HEK293 (cell line): ENCODE measurements around the gene CADM3.
A peak's percentile ranks its signal among the peaks of the same experiment; 100 is the strongest.

ENCODE experiments used
- CTCF ChIA-PET: fragments of 350-600 bp; formaldehyde crosslinking; extraction: SDS; loops from one replicate; lab custom pipeline; 2021; ENCODE audit warnings: antibody characterized with exemption; lab: Yijun Ruan, JAX
- POLR2A ChIA-PET: fragments of 300-600 bp; formaldehyde crosslinking; extraction: SDS; loops from one replicate; lab custom pipeline; 2020; ENCODE audit warnings: antibody characterized with exemption, inconsistent platforms; lab: Yijun Ruan, JAX
- H3K27ac ChIP-seq: fragments of 200-500 bp; sonication (Bioruptor generic); 2 replicates; pipeline ENCODE4 v1.5.1; 2014; ENCODE audit warnings: low read depth, low read length, control low read depth, inconsistent platforms; ENCODE audit errors: extremely low read depth
- H3K36me3 ChIP-seq, 2 experiments: fragments of 200-500 bp in 1 of 2; sonication (Bioruptor generic) in 1 of 2; 1 replicate in 1 of 2; 2 replicates in 1 of 2; pipeline ENCODE4 v1.5.1; 2014 to 2017; ENCODE audit warnings: inconsistent platforms in 2 of 2, low read length in 2 of 2; ENCODE audit not compliant: control insufficient read depth in 2 of 2, insufficient read depth in 1 of 2
- H3K4me1 ChIP-seq: fragments of 200-500 bp; sonication (Bioruptor generic); 2 replicates; pipeline ENCODE4 v1.5.1; 2014; ENCODE audit warnings: mild to moderate bottlenecking, low read length, inconsistent platforms; ENCODE audit not compliant: control insufficient read depth, insufficient read depth
- H3K4me3 ChIP-seq: 2 replicates; pipeline ENCODE4 v1.5.1; 2011; ENCODE audit warnings: low read depth, mild to moderate bottlenecking, control low read depth, low read length, moderate library complexity
- H3K9me3 ChIP-seq: fragments of 200-500 bp; sonication (Bioruptor generic); 2 replicates; pipeline ENCODE4 v1.5.1; 2014; ENCODE audit warnings: low read depth, low read length, inconsistent platforms; ENCODE audit not compliant: control insufficient read depth, insufficient read depth
- BCL11B ChIP-seq: fragments of 450-650 bp; formaldehyde crosslinking; IDR thresholded peaks from 2 replicates; pipeline ENCODE4 v1.5.1; 2016; ENCODE audit warnings: low read depth, missing biosample characterization, missing genetic modification characterization
- EGR2 ChIP-seq: fragments of 450-650 bp; formaldehyde crosslinking; IDR thresholded peaks from 2 replicates; pipeline ENCODE4 v1.5.1; 2016; ENCODE audit warnings: low read depth, missing biosample characterization, missing genetic modification characterization
- FEZF1 ChIP-seq: fragments of 450-650 bp; formaldehyde crosslinking; IDR thresholded peaks from 2 replicates; pipeline ENCODE4 v1.5.1; 2016; ENCODE audit warnings: missing biosample characterization, missing genetic modification characterization
- KLF8 ChIP-seq: fragments of 450-650 bp; formaldehyde crosslinking; IDR thresholded peaks from 2 replicates; pipeline ENCODE4 v1.5.1; 2016; ENCODE audit warnings: missing biosample characterization, missing genetic modification characterization
- MYNN ChIP-seq: fragments of 450-650 bp; formaldehyde crosslinking; IDR thresholded peaks from 2 replicates; pipeline ENCODE4 v1.5.1; 2016; ENCODE audit warnings: missing biosample characterization, missing genetic modification characterization, borderline replicate concordance
- MZF1 ChIP-seq: fragments of 450-650 bp; formaldehyde crosslinking; IDR thresholded peaks from 2 replicates; pipeline ENCODE4 v1.5.1; 2017; ENCODE audit warnings: missing biosample characterization, missing genetic modification characterization, borderline replicate concordance
- OSR2 ChIP-seq: fragments of 450-650 bp; formaldehyde crosslinking; IDR thresholded peaks from 2 replicates; pipeline ENCODE4 v1.5.1; 2016; ENCODE audit warnings: missing biosample characterization, missing genetic modification characterization
- PRDM1 ChIP-seq: fragments of 450-650 bp; formaldehyde crosslinking; IDR thresholded peaks from 2 replicates; pipeline ENCODE4; 2016; ENCODE audit warnings: missing biosample characterization, missing genetic modification characterization
- TRIM28 ChIP-seq: IDR thresholded peaks from 2 replicates; pipeline ENCODE4 v1.6.1; 2011; ENCODE audit warnings: low read length, control low read depth, borderline replicate concordance
- ZNF140 ChIP-seq: fragments of 450-650 bp; formaldehyde crosslinking; IDR thresholded peaks from 2 replicates; pipeline ENCODE4 v1.5.1; 2016; ENCODE audit warnings: missing biosample characterization, missing genetic modification characterization
- ZNF214 ChIP-seq: fragments of 450-650 bp; formaldehyde crosslinking; IDR thresholded peaks from 2 replicates; pipeline ENCODE4 v1.5.1; 2017; ENCODE audit warnings: missing biosample characterization, mild to moderate bottlenecking, missing genetic modification characterization, borderline replicate concordance
- ZNF529 ChIP-seq: fragments of 450-650 bp; formaldehyde crosslinking; IDR thresholded peaks from 2 replicates; pipeline ENCODE4 v1.5.1; 2017; ENCODE audit warnings: missing genetic modification characterization, missing biosample characterization; ENCODE audit not compliant: insufficient replicate concordance
- ZNF654 ChIP-seq: fragments of 450-650 bp; formaldehyde crosslinking; IDR thresholded peaks from 2 replicates; pipeline ENCODE4 v1.5.1; 2016; ENCODE audit warnings: low read depth, missing biosample characterization, missing genetic modification characterization
- ZNF670 ChIP-seq: fragments of 450-650 bp; formaldehyde crosslinking; IDR thresholded peaks from 2 replicates; pipeline ENCODE4 v1.5.1; 2016; ENCODE audit warnings: missing biosample characterization, missing genetic modification characterization, low read depth
- ZNF777 ChIP-seq: fragments of 450-650 bp; formaldehyde crosslinking; IDR thresholded peaks from 2 replicates; pipeline ENCODE4 v1.5.1; 2017; ENCODE audit warnings: missing biosample characterization, missing genetic modification characterization, borderline replicate concordance
- ZXDB ChIP-seq: fragments of 450-650 bp; formaldehyde crosslinking; IDR thresholded peaks from 2 replicates; pipeline ENCODE4 v1.5.1; 2016; ENCODE audit warnings: missing biosample characterization, missing genetic modification characterization
- TF ChIP-seq, protein P1 (sequence below): fragments of 450-650 bp; formaldehyde crosslinking; IDR thresholded peaks from 2 replicates; pipeline ENCODE4 v1.5.1; 2016; ENCODE audit warnings: missing biosample characterization, missing genetic modification characterization
- TF ChIP-seq, protein P2 (sequence below): fragments of 450-650 bp; formaldehyde crosslinking; IDR thresholded peaks from 2 replicates; pipeline ENCODE4 v1.5.1; 2017; ENCODE audit warnings: missing biosample characterization, missing genetic modification characterization
- TF ChIP-seq, protein P3 (sequence below): fragments of 450-650 bp; formaldehyde crosslinking; IDR thresholded peaks from 2 replicates; pipeline ENCODE4 v1.5.1; 2016; ENCODE audit warnings: missing biosample characterization, missing genetic modification characterization

CADM3 gene

DNA sequence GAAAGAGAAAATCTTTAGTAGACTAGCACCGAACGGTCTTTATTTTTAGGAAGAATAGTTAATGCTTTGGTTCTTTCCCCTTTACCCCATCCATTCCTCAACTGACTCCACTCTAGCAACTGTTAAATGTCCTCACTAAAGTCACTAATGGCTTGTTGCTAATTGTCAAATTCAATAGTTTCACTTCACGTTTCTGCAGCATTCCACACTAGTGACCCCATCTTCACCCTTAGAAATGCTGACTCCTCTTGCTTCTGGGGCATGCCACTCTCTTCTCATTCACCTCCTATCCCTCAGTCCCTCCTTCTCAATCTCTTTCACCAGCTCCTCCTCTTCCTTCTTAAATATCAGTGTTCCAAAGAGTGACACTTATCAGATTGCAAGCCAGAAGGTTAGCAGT, 19.4 kb upstream of the CADM3 start (continued):
- TF ChIP-seq, protein P1, sequence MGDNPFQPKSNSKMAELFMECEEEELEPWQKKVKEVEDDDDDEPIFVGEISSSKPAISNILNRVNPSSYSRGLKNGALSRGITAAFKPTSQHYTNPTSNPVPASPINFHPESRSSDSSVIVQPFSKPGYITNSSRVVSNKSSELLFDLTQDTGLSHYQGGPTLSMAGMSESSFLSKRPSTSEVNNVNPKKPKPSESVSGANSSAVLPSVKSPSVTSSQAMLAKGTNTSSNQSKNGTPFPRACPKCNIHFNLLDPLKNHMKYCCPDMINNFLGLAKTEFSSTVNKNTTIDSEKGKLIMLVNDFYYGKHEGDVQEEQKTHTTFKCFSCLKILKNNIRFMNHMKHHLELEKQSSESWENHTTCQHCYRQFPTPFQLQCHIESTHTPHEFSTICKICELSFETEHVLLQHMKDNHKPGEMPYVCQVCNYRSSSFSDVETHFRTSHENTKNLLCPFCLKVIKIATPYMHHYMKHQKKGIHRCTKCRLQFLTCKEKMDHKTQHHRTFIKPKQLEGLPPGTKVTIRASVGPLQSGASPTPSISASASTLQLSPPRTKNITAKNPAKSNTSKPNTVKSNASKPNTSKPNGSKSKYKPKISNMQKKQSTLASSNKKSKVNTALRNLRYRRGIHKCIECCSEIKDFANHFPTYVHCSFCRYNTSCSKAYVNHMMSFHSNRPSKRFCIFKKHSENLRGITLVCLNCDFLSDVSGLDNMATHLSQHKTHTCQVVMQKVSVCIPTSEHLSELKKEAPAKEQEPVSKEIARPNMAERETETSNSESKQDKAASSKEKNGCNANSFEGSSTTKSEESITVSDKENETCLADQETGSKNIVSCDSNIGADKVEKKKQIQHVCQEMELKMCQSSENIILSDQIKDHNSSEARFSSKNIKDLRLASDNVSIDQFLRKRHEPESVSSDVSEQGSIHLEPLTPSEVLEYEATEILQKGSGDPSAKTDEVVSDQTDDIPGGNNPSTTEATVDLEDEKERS = no peak
- no peak for TF ChIP-seq OSR2 (tag by site-specific recombination)
- no peak for TF ChIP-seq KLF8 (tag by site-specific recombination)

DNA sequence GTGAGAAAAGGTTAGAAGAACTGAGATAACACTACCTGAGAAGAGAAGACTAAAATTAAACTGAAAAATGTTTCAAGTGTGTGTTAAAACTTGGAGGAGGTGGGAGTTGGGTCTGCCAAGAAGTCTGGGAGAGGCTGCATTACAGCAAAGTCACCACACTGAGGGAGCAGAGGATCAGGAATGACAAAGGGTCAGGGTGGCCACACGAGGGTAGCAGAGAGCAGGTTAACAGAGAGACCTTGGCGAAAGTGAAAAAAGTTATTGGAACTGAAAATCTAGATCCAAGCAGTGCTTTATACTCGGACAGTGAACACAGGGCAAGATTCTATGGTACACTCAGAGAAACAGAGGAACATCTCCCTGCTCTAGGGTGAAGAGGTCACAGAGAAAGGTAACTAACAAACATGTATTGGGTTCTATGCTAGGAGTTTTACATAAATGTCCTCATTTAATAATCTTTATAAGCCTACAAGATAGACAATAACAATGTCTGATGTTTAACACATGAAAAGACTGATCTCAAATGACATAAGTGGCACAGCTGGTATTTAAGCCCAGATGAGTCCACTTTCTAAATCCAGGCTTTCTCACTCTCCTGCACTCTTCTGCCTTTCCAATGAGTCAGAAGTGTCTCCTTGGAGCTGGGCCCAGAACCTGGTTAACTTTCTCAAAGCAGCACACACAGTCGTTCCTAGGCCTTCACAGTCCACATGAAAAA, 10.3 kb upstream of the CADM3 start:
- CTCF ChIA-PET = interaction anchor here (0.6 to 4.6 kb wide), 23 partner anchors 9 to 925 kb away, joined by 3 to 105 read pairs (median 4); no protein-coding TSS in a partner anchor

DNA sequence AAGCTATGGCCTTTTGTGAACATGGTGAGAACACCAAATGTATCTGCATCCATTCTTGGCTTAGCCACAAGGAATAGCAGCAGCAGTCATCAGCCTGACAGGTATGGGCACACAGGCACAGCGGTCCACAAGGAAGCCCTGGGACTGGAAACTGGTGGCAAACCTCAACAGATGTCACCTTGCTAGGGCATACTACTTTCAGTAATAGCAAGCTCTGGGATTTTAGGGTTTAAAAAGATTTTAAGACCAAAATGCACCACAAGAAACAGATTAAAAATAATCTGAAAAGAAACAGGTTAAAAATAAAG, 9.7 kb upstream of the CADM3 start:
- no peak overlapping the region for H3K27ac ChIP-seq
- POLR2A ChIA-PET = no interaction called here
- CTCF ChIA-PET = interaction anchor here (0.6 to 4.6 kb wide), 12 partner anchors 15 to 924 kb away, joined by 3 to 105 read pairs (median 4); no protein-coding TSS in a partner anchor
- H3K4me1 ChIP-seq = no peaks in the 10 kb centered on the region
- no peak overlapping the region for H3K4me3 ChIP-seq
- no peaks in the 10 kb centered on the region for H3K36me3 ChIP-seq
- no peak for TF ChIP-seq TRIM28
- no peak for TF ChIP-seq MYNN
- TF ChIP-seq, protein P2, sequence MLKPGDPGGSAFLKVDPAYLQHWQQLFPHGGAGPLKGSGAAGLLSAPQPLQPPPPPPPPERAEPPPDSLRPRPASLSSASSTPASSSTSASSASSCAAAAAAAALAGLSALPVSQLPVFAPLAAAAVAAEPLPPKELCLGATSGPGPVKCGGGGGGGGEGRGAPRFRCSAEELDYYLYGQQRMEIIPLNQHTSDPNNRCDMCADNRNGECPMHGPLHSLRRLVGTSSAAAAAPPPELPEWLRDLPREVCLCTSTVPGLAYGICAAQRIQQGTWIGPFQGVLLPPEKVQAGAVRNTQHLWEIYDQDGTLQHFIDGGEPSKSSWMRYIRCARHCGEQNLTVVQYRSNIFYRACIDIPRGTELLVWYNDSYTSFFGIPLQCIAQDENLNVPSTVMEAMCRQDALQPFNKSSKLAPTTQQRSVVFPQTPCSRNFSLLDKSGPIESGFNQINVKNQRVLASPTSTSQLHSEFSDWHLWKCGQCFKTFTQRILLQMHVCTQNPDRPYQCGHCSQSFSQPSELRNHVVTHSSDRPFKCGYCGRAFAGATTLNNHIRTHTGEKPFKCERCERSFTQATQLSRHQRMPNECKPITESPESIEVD (tag by site-specific recombination) = no peak
- TF ChIP-seq MZF1 (tag by site-specific recombination) = no peak
- no peak for TF ChIP-seq ZNF670 (tag by site-specific recombination)
- TF ChIP-seq ZNF140 (tag by site-specific recombination) = no peak
- no peak for TF ChIP-seq FEZF1
- no peak for TF ChIP-seq BCL11B (tag by site-specific recombination)
- TF ChIP-seq ZNF214 (tag by site-specific recombination) = no peak
- no peak for TF ChIP-seq ZXDB (tag by site-specific recombination)
- TF ChIP-seq ZNF529 (tag by site-specific recombination) = no peak
- H3K9me3 ChIP-seq = no peaks in the 10 kb centered on the region

More for the DNA sequence above, 10.3 kb upstream of the CADM3 start:
- TF ChIP-seq, protein P3, sequence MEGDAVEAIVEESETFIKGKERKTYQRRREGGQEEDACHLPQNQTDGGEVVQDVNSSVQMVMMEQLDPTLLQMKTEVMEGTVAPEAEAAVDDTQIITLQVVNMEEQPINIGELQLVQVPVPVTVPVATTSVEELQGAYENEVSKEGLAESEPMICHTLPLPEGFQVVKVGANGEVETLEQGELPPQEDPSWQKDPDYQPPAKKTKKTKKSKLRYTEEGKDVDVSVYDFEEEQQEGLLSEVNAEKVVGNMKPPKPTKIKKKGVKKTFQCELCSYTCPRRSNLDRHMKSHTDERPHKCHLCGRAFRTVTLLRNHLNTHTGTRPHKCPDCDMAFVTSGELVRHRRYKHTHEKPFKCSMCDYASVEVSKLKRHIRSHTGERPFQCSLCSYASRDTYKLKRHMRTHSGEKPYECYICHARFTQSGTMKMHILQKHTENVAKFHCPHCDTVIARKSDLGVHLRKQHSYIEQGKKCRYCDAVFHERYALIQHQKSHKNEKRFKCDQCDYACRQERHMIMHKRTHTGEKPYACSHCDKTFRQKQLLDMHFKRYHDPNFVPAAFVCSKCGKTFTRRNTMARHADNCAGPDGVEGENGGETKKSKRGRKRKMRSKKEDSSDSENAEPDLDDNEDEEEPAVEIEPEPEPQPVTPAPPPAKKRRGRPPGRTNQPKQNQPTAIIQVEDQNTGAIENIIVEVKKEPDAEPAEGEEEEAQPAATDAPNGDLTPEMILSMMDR = peak; percentile 97
- peak; percentile 65 for TF ChIP-seq PRDM1 (tag by site-specific recombination)
- TF ChIP-seq ZNF777 (tag by site-specific recombination) = no peak
- peak; percentile 82 for TF ChIP-seq ZNF654 (tag by site-specific recombination)
- TF ChIP-seq EGR2 (tag by site-specific recombination) = no peak
- H3K4me1 ChIP-seq = no peaks in the 10 kb centered on the region
- no peaks in the 10 kb centered on the region for H3K9me3 ChIP-seq
- H3K4me3 ChIP-seq = no peak overlapping the region
- H3K36me3 ChIP-seq = no peaks in the 10 kb centered on the region
- no peak overlapping the region for H3K27ac ChIP-seq
- POLR2A ChIA-PET = no interaction called here
